Fibroblast of lung (primary cell): Measurements from ENCODE around the gene UGT1A3.

Experiments
- EZH2 ChIP-seq: IDR thresholded peaks from 2 replicates; pipeline ENCODE4 v1.5.1; 2012; ENCODE audit warnings: low read length, control low read depth, mild to moderate bottlenecking; ENCODE audit errors: missing control alignments
- TF ChIP-seq, protein P1 (sequence below), 2 donors: IDR thresholded peaks in 1 of 2; conservative IDR thresholded peaks in 1 of 2; 1 replicate in 1 of 2; 2 replicates in 1 of 2; pipeline ENCODE4 v1.5.1; 2011 to 2012; ENCODE audit warnings: low read length in 2 of 2, control low read depth in 1 of 2, inconsistent platforms in 1 of 2, low read depth in 1 of 2, mild to moderate bottlenecking in 1 of 2

DNA sequence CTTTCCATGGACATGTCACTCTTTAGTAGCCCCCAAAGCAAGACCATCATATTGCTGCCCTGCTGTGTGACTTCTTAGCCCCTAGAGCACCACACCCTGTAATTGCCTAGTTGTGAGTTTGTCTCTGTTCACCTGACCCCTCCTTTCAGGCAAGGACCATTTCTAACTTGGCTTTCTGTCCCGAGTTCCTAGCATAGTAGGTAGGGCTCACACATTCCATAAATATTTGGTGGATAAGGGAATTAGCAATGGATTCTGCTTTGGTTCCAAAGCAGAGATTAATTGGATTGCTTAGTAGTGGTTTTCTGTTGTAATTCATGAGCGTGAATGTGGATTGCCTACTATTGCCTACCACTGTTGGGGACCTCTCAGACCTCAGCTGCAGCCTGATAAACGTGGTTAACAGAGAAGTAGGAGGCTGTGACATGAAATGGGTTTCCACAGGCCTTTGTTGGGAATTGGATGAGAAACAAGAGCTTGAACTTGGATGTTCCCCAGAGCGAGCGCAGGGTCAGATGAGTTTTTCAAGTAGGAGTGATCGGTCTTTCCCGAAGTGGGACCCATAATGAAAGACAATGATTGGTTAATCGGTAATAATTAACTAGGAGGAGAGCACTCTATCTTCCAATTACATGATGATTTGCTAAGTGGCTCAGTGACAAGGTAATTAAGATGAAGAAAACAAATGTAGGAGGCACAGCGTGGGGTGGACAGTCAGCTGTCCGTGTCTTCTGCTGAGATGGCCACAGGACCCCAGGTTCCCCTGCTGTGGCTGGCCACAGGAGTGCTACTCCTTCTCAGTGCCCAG, 17.8 kb downstream of the UGT1A3 start:
- TF ChIP-seq, protein P1, sequence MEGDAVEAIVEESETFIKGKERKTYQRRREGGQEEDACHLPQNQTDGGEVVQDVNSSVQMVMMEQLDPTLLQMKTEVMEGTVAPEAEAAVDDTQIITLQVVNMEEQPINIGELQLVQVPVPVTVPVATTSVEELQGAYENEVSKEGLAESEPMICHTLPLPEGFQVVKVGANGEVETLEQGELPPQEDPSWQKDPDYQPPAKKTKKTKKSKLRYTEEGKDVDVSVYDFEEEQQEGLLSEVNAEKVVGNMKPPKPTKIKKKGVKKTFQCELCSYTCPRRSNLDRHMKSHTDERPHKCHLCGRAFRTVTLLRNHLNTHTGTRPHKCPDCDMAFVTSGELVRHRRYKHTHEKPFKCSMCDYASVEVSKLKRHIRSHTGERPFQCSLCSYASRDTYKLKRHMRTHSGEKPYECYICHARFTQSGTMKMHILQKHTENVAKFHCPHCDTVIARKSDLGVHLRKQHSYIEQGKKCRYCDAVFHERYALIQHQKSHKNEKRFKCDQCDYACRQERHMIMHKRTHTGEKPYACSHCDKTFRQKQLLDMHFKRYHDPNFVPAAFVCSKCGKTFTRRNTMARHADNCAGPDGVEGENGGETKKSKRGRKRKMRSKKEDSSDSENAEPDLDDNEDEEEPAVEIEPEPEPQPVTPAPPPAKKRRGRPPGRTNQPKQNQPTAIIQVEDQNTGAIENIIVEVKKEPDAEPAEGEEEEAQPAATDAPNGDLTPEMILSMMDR (conservative IDR thresholded peaks at IDR 0.05 in 1 of 2, IDR thresholded peaks at IDR 0.05 in 1 of 2; ENCODE audit: low read depth in 1 of 2, low read length in 2 of 2): no peak
- TF ChIP-seq EZH2: no peak
